Epithelial cell of proximal tubule (primary cell): Measurements from ENCODE around the gene NCAPH2. TPM values are rescaled to one million over a fixed set of nuclear protein-coding genes. Genes with fewer than 3 reads are reported as not detected.
"Not testable (repeated sequence)": the region's sequence is repeated elsewhere in the genome, so short reads cannot be mapped to it uniquely, and the experiment has no call there.

Experiments used
- DNase-seq: peaks from one replicate; pipeline ENCODE4 v3.0.0-alpha.2; 2011; ENCODE audit warnings: low read depth
- H3K4me3 ChIP-seq: 2 replicates; pipeline ENCODE4 v1.5.1; 2011; ENCODE audit warnings: low read depth, mild to moderate bottlenecking, low read length
- total RNA-seq: library from RNA; depleted of rRNA; stranded (reverse); fragments of >200 nt; gene quantifications from 2 replicates; pipeline ENCODE4 v1.2.3, GENCODE V29; 2015
- TF ChIP-seq, protein P1 (sequence below): conservative IDR thresholded peaks from 2 replicates; pipeline ENCODE4 v1.5.1; 2012; ENCODE audit warnings: low read depth, mild to moderate bottlenecking, low read length

NCAPH2 gene
- total RNA-seq, 1 donor from 2014 or later = 69.3 TPM

- TF ChIP-seq, protein P1, sequence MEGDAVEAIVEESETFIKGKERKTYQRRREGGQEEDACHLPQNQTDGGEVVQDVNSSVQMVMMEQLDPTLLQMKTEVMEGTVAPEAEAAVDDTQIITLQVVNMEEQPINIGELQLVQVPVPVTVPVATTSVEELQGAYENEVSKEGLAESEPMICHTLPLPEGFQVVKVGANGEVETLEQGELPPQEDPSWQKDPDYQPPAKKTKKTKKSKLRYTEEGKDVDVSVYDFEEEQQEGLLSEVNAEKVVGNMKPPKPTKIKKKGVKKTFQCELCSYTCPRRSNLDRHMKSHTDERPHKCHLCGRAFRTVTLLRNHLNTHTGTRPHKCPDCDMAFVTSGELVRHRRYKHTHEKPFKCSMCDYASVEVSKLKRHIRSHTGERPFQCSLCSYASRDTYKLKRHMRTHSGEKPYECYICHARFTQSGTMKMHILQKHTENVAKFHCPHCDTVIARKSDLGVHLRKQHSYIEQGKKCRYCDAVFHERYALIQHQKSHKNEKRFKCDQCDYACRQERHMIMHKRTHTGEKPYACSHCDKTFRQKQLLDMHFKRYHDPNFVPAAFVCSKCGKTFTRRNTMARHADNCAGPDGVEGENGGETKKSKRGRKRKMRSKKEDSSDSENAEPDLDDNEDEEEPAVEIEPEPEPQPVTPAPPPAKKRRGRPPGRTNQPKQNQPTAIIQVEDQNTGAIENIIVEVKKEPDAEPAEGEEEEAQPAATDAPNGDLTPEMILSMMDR = no peak
- DNase-seq = no peak
- H3K4me3 ChIP-seq = peak overlapping the region; percentile 80
Observed at GRCh38 chr22:50508897-50509296, 873 bp downstream of the NCAPH2 start.

DNA sequence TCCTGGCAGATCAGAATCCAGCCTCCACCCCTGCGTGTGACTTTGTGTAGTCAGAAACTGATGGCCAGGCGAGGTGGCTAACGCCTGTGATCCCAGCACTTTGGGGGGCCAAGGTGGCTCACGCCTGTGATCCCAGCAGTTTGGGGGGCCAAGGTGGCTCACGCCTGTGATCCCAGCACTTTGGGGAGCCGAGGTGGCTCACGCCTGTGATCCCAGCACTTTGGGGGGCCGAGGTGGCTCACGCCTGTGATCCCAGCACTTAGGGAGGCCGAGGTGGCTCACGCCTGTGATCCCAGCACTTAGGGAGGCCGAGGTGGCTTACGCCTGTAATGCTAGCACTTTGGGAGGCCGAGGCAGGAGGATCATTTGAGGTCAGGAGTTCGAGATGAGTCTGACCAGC, 5.2 kb downstream of the NCAPH2 start:
- TF ChIP-seq, protein P1 = no peak
- H3K4me3 ChIP-seq = no peak overlapping the region
- DNase-seq = no peak

- TF ChIP-seq, protein P1 = no peak
- DNase-seq = no peak
- no peak overlapping the region for H3K4me3 ChIP-seq
Observed at GRCh38 chr22:50516068-50516467, 8.0 kb downstream of the NCAPH2 start.

- no peak overlapping the region for H3K4me3 ChIP-seq
- TF ChIP-seq, protein P1 = no peak
- no peak for DNase-seq
Observed at GRCh38 chr22:50516891-50517290, 8.9 kb downstream of the NCAPH2 start.

- TF ChIP-seq, protein P1 = no peak
- H3K4me3 ChIP-seq = no peak overlapping the region
- DNase-seq = no peak
Observed at GRCh38 chr22:50517495-50518260, 9.7 kb downstream of the NCAPH2 start.

GRCh38 chr22:50518606-50519005, 10.6 kb downstream of the NCAPH2 start:
- TF ChIP-seq, protein P1 = no peak
- DNase-seq = no peak
- H3K4me3 ChIP-seq = no peak overlapping the region

DNA sequence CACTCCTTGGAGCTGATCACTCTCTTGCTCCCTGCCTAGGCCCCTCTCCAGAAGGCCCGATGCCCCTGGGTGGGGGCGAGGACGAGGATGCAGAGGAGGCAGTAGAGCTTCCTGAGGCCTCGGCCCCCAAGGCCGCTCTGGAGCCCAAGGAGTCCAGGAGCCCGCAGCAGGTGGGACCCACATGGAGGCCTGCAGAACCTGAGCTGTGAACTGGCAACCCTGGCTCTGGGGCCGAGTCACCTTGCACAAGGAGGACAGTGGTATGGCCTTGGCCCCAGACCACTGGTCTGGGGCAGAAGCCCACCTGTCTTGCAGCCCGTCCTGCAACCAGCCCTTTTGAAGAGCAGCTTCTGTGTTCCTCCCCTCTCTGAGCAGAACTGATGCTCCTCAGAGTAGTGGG, 11.1 kb downstream of the NCAPH2 start:
- TF ChIP-seq, protein P1 = no peak
- H3K4me3 ChIP-seq = no peak overlapping the region
- no peak for DNase-seq

DNA sequence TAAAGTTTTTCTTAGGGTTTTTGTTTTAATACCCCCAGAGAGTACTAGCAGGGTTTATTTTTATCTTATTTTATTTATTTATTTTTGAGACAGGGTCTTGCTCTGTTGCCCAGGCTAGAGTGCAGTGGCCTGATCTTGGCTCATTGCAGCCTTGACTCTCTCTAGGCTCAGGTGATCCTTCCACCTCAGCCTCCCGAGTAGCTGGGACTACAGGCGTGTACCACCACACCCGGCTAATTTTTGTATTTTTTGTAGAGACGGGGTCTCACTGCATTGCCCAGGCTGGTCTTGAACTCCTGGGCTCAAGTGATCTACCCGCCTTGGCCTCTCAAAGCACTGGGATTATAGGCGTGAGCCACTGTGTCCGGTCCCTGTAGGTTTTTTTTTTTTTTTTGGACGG, 12.2 kb downstream of the NCAPH2 start:
- not testable (repeated sequence) for H3K4me3 ChIP-seq, DNase-seq
